Measurements from ENCODE around the gene HCN1.
"Not testable (repeated sequence)": the region's sequence is repeated elsewhere in the genome, so short reads cannot be mapped to it uniquely, and the experiment has no call there.

HCN1 gene

DNA sequence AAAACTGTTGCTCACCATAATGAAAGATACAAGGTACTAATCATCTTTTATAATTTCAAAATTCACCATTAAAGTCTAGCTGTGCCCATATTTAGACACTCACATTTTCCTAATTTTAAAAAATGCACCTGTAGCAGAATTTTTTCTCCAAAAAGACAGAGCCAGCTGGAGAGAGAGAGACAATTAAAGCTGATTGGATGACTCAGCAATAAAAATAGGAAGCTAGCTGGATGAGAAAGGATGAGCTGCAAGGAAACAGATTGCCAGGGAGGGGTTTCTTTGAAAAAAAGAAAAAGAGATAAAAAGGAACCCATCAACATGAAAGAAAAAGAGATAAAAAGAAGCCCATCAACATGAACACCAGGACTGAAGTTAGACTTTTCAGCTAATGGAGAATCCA is 73.8 kb downstream of the HCN1 start:
- Histone ChIP-seq H3K4me1 (ENCODE audit: control insufficient read depth, insufficient read depth, low read length, unreplicated experiment) (no peaks in the 10 kb centered on the region), H3K79me2 (ENCODE audit: control insufficient read depth, insufficient read depth, low read length, unreplicated experiment) (no peaks in the 10 kb centered on the region), H3K36me3 (ENCODE audit: insufficient read depth, low read length) (no peaks in the 10 kb centered on the region), H3K27ac (ENCODE audit: low read depth, low read length) (no peak overlapping the region), H2AFZ (ENCODE audit: low read length, unreplicated experiment) (no peak overlapping the region), H3K27me3 (ENCODE audit: insufficient read depth, low read length) (no peaks in the 10 kb centered on the region), H3K4me3 (ENCODE audit: low read depth, low read length) (no peak overlapping the region)

GRCh38 chr5:45617859-45618416 is 78.2 kb downstream of the HCN1 start:
- H3K79me2 ChIP-seq (ENCODE audit: control insufficient read depth, insufficient read depth, low read length, unreplicated experiment), result no peaks in the 10 kb centered on the region
- no peak overlapping the region for H3K27ac ChIP-seq (ENCODE audit: low read depth, low read length)

DNA sequence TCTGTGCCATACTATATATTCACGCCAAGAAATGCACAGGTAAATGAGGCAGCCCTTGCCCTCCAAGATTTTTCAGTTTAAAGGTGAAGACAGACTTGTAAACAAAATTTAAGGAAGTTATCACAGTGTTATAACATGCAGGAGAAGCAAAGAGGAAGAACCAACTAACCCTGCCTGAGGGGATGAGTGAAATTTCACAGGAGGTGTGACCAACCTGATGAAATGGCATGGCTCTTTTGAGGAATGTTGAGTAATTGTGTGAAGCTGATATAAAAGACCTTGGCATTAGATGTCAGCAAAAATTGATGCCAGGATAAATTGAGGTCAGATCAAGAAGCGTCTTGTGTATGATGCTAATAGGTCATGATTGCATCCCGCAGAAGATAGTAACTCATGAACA is 86.5 kb downstream of the HCN1 start:
- H3K79me2 ChIP-seq (ENCODE audit: control insufficient read depth, insufficient read depth, low read length, unreplicated experiment), result no peaks in the 10 kb centered on the region
- H2AFZ ChIP-seq (ENCODE audit: low read length, unreplicated experiment), result no peak overlapping the region
- H3K4me3 ChIP-seq (ENCODE audit: low read depth, low read length), result no peak overlapping the region
- no peaks in the 10 kb centered on the region for H3K36me3 ChIP-seq (ENCODE audit: insufficient read depth, low read length)
- H3K27ac ChIP-seq (ENCODE audit: low read depth, low read length), result no peak overlapping the region
- H3K4me1 ChIP-seq (ENCODE audit: control insufficient read depth, insufficient read depth, low read length, unreplicated experiment), result no peaks in the 10 kb centered on the region
- H3K27me3 ChIP-seq (ENCODE audit: insufficient read depth, low read length), result no peaks in the 10 kb centered on the region

More at GRCh38 chr5:45617859-45618416, 78.2 kb downstream of the HCN1 start:
- no peaks in the 10 kb centered on the region for H3K36me3 ChIP-seq (ENCODE audit: insufficient read depth, low read length)
- H3K4me3 ChIP-seq (ENCODE audit: low read depth, low read length), result no peak overlapping the region
- H3K4me1 ChIP-seq (ENCODE audit: control insufficient read depth, insufficient read depth, low read length, unreplicated experiment), result no peaks in the 10 kb centered on the region
- no peaks in the 10 kb centered on the region for H3K27me3 ChIP-seq (ENCODE audit: insufficient read depth, low read length)
- no peak overlapping the region for H2AFZ ChIP-seq (ENCODE audit: low read length, unreplicated experiment)

DNA sequence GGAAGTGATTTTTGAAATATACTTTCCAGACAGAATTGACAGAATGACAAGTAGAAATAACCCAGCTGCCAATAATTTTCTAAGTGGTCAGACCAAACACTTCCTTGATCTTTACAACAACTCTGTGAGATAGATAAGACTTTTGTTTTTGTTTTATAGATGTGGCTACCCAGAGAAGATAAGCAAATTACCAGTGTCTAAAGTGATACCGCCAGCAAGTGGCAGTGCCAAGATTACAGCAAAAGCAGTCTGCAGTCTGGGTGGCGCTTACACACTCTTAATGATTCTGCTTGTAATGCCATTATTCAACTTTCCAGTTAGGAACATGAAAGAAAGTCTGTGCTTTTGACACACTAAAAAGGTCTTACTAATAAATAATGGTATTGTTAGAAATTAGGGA is 92.1 kb downstream of the HCN1 start:
- Histone ChIP-seq H3K4me3 (ENCODE audit: low read depth, low read length) (no peak overlapping the region), H2AFZ (ENCODE audit: low read length, unreplicated experiment) (no peak overlapping the region), H3K79me2 (ENCODE audit: control insufficient read depth, insufficient read depth, low read length, unreplicated experiment) (no peaks in the 10 kb centered on the region), H3K36me3 (ENCODE audit: insufficient read depth, low read length) (no peaks in the 10 kb centered on the region), H3K4me1 (ENCODE audit: control insufficient read depth, insufficient read depth, low read length, unreplicated experiment) (no peaks in the 10 kb centered on the region), H3K27ac (ENCODE audit: low read depth, low read length) (no peak overlapping the region), H3K27me3 (ENCODE audit: insufficient read depth, low read length) (no peaks in the 10 kb centered on the region)

DNA sequence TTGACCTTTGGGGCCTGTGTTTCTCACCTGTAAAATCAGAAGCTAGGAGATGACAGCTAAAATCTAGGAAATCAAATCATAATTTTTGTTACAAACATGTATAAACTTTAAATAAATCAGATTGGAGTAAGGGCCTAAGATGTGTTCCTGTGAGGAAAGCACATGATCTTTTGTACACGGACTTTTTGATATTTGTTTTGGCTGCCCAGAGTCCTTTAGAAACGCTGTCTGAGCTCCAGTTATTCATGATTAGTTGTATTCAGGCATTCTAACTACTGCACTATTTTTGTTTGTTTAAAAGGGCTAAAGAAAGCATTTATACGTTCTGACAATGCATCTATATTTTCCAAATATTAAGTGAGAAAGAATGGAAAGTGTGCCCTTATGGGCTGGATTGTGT is 94.8 kb downstream of the HCN1 start:
- Histone ChIP-seq H3K27me3 (ENCODE audit: insufficient read depth, low read length) (no peaks in the 10 kb centered on the region), H2AFZ (ENCODE audit: low read length, unreplicated experiment) (no peak overlapping the region), H3K79me2 (ENCODE audit: control insufficient read depth, insufficient read depth, low read length, unreplicated experiment) (no peaks in the 10 kb centered on the region), H3K4me3 (ENCODE audit: low read depth, low read length) (no peak overlapping the region), H3K36me3 (ENCODE audit: insufficient read depth, low read length) (no peaks in the 10 kb centered on the region), H3K27ac (ENCODE audit: low read depth, low read length) (no peak overlapping the region), H3K4me1 (ENCODE audit: control insufficient read depth, insufficient read depth, low read length, unreplicated experiment) (no peaks in the 10 kb centered on the region)

DNA sequence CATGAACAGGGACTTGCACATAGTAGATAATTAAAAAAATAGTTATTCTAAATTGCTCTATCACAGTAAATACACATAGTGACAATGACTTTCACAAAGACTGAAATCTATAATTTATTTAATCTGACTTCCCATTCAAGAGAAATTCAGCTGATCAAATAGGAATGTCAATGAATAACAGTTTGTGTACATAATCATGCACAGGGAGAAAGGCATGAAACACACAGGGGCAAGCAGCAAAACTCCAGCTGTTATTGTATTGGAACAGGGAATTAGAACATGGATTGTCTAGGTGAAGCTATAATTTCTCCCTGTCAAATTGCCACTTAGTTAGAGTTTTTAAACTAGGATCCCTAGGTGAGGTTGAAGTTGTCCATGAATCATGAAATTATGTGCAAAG is 99.9 kb downstream of the HCN1 start:
- H3K79me2 ChIP-seq (ENCODE audit: control insufficient read depth, insufficient read depth, low read length, unreplicated experiment), result no peaks in the 10 kb centered on the region
- H3K27me3 ChIP-seq (ENCODE audit: insufficient read depth, low read length), result no peaks in the 10 kb centered on the region
- no peak overlapping the region for H3K4me3 ChIP-seq (ENCODE audit: low read depth, low read length)
- no peak overlapping the region for H3K27ac ChIP-seq (ENCODE audit: low read depth, low read length)
- H3K36me3 ChIP-seq (ENCODE audit: insufficient read depth, low read length), result no peaks in the 10 kb centered on the region
- no peaks in the 10 kb centered on the region for H3K4me1 ChIP-seq (ENCODE audit: control insufficient read depth, insufficient read depth, low read length, unreplicated experiment)
- no peak overlapping the region for H2AFZ ChIP-seq (ENCODE audit: low read length, unreplicated experiment)

DNA sequence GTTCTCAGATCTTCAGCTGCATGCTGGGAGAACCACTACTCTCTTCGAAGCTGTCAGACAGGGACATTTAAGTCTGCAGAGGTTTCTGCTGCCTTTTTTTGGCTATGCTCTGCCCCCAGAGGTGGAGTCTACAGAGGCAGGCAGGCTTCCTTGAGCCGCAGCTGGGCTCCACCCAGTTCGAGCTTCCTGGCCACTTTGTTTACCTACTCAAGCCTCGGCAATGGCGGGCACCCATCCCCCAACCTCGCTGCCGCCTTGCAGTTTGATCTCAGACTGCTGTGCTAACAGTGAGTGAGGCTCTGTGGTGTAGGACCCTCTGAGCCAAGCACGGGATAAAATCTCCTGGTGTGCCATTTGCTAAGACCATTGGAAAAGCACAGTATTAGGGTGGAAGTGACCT is 110.2 kb downstream of the HCN1 start:
- H2AFZ ChIP-seq (ENCODE audit: low read length, unreplicated experiment); H3K4me1 ChIP-seq (ENCODE audit: control insufficient read depth, insufficient read depth, low read length, unreplicated experiment); H3K27me3 ChIP-seq (ENCODE audit: insufficient read depth, low read length): not testable (repeated sequence)

GRCh38 chr5:45578270-45578669 is 117.9 kb downstream of the HCN1 start:
- Histone ChIP-seq H3K27me3 (ENCODE audit: insufficient read depth, low read length) (no peaks in the 10 kb centered on the region), H3K27ac (ENCODE audit: low read depth, low read length) (no peak overlapping the region), H3K4me1 (ENCODE audit: control insufficient read depth, insufficient read depth, low read length, unreplicated experiment) (no peaks in the 10 kb centered on the region), H3K4me3 (ENCODE audit: low read depth, low read length) (no peak overlapping the region), H3K79me2 (ENCODE audit: control insufficient read depth, insufficient read depth, low read length, unreplicated experiment) (no peaks in the 10 kb centered on the region), H2AFZ (ENCODE audit: low read length, unreplicated experiment) (no peak overlapping the region), H3K36me3 (ENCODE audit: insufficient read depth, low read length) (no peaks in the 10 kb centered on the region)

More for the DNA sequence above, 110.2 kb downstream of the HCN1 start:
- H3K36me3 ChIP-seq (ENCODE audit: insufficient read depth, low read length); H3K27ac ChIP-seq (ENCODE audit: low read depth, low read length); H3K79me2 ChIP-seq (ENCODE audit: control insufficient read depth, insufficient read depth, low read length, unreplicated experiment); H3K4me3 ChIP-seq (ENCODE audit: low read depth, low read length): not testable (repeated sequence)

GRCh38 chr5:45568813-45569212 is 127.4 kb downstream of the HCN1 start:
- Histone ChIP-seq H3K36me3 (ENCODE audit: insufficient read depth, low read length) (no peaks in the 10 kb centered on the region), H2AFZ (ENCODE audit: low read length, unreplicated experiment) (no peak overlapping the region), H3K4me3 (ENCODE audit: low read depth, low read length) (no peak overlapping the region), H3K27ac (ENCODE audit: low read depth, low read length) (no peak overlapping the region), H3K79me2 (ENCODE audit: control insufficient read depth, insufficient read depth, low read length, unreplicated experiment) (no peaks in the 10 kb centered on the region), H3K4me1 (ENCODE audit: control insufficient read depth, insufficient read depth, low read length, unreplicated experiment) (no peaks in the 10 kb centered on the region), H3K27me3 (ENCODE audit: insufficient read depth, low read length) (no peaks in the 10 kb centered on the region)

DNA sequence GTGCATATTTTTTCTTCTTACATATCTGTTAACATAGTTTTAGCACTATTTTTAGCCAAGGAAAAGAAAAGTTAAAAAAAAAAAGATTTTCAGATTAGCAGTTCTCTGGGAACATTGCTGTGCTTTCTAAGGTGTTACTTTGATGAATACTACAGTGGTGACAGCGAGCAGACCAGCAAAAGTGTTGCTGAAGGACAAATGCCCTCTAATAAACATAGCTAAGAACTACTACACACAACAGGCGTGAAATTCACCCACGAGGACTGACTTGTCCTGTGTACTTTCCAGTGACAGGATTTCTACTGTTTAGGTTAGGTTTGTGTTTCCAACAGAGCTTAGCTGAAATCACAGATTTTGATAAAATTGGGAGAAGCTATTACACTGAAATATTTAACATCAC is 153.8 kb downstream of the HCN1 start:
- no peak overlapping the region for H2AFZ ChIP-seq (ENCODE audit: low read length, unreplicated experiment)
- no peaks in the 10 kb centered on the region for H3K36me3 ChIP-seq (ENCODE audit: insufficient read depth, low read length)
- H3K4me1 ChIP-seq (ENCODE audit: control insufficient read depth, insufficient read depth, low read length, unreplicated experiment), result no peaks in the 10 kb centered on the region
- no peak overlapping the region for H3K4me3 ChIP-seq (ENCODE audit: low read depth, low read length)
- no peak overlapping the region for H3K27ac ChIP-seq (ENCODE audit: low read depth, low read length)
- no peaks in the 10 kb centered on the region for H3K79me2 ChIP-seq (ENCODE audit: control insufficient read depth, insufficient read depth, low read length, unreplicated experiment)
- H3K27me3 ChIP-seq (ENCODE audit: insufficient read depth, low read length), result no peaks in the 10 kb centered on the region

GRCh38 chr5:45533663-45534062 is 162.5 kb downstream of the HCN1 start:
- H3K27ac ChIP-seq (ENCODE audit: low read depth, low read length), result no peak overlapping the region
- no peaks in the 10 kb centered on the region for H3K27me3 ChIP-seq (ENCODE audit: insufficient read depth, low read length)
- H3K4me3 ChIP-seq (ENCODE audit: low read depth, low read length), result no peak overlapping the region
- H3K4me1 ChIP-seq (ENCODE audit: control insufficient read depth, insufficient read depth, low read length, unreplicated experiment), result no peaks in the 10 kb centered on the region
- no peak overlapping the region for H2AFZ ChIP-seq (ENCODE audit: low read length, unreplicated experiment)
- no peaks in the 10 kb centered on the region for H3K36me3 ChIP-seq (ENCODE audit: insufficient read depth, low read length)
- no peaks in the 10 kb centered on the region for H3K79me2 ChIP-seq (ENCODE audit: control insufficient read depth, insufficient read depth, low read length, unreplicated experiment)
